ENCODE data around the gene FRAT1. TPM values are rescaled to one million over a fixed set of nuclear protein-coding genes. Genes with fewer than 3 reads are reported as not detected.
A peak's percentile ranks its signal among the peaks of the same experiment; 100 is the strongest.

FRAT1 gene
- total RNA-seq, 2 donors from 2014 or later: 1.5 to 3.7 TPM

DNA sequence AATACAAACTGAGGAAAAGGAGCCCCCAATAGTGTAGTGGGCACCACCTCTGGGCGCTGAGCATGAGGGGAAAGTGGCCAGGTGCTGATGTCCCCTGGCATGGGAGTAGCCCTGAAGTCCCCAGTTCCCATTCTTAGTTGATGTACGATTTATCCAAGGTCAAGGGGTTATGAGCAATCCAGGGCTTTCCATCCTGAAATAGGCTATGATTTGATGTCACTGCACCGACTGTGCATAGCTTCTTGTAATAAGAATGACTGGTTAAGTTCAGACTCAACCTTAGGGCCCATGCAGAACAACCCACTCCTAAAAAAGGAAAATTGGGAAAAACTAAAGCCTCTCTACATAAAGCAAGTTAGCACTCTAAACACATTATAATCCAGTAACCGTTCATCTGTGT, 4.4 kb downstream of the FRAT1 start:
- H3K36me3 Mint-ChIP-seq (ENCODE audit: low read depth): no peaks in the 10 kb centered on the region
- no peaks in the 10 kb centered on the region for H3K9me3 Mint-ChIP-seq
- H3K27ac Mint-ChIP-seq: no peak overlapping the region
- ATAC-seq (replicated peaks): no peak
- peaks cover 22% of the 10 kb centered on the region for H3K4me1 Mint-ChIP-seq
- no peak overlapping the region for H3K4me3 Mint-ChIP-seq
- no peaks in the 10 kb centered on the region for H3K27me3 Mint-ChIP-seq

DNA sequence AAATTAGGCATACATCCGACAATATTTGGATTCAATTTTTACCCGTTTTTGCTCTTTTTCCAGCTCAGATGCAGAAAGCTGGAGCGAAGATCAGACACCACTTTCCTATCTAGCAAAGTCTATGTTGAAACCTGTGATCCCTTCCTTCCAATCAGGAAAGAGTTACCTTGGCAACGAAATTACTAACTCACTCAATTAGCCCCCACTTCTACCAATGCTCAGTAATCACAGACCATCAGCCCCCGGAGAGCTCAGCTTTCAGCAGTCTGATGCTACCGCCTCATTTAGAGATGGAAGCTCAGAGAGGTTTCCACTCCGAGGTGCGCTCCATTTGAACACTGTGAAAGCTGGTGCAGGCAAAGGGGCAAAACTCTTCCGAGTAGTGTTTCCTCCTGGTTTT, 6.7 kb downstream of the FRAT1 start:
- peaks cover 20% of the 10 kb centered on the region for H3K4me1 Mint-ChIP-seq
- no peak for ATAC-seq (replicated peaks)
- no peaks in the 10 kb centered on the region for H3K9me3 Mint-ChIP-seq
- H3K4me3 Mint-ChIP-seq: no peak overlapping the region
- H3K36me3 Mint-ChIP-seq (ENCODE audit: low read depth): no peaks in the 10 kb centered on the region
- H3K27ac Mint-ChIP-seq: no peak overlapping the region
- H3K27me3 Mint-ChIP-seq: no peaks in the 10 kb centered on the region

DNA sequence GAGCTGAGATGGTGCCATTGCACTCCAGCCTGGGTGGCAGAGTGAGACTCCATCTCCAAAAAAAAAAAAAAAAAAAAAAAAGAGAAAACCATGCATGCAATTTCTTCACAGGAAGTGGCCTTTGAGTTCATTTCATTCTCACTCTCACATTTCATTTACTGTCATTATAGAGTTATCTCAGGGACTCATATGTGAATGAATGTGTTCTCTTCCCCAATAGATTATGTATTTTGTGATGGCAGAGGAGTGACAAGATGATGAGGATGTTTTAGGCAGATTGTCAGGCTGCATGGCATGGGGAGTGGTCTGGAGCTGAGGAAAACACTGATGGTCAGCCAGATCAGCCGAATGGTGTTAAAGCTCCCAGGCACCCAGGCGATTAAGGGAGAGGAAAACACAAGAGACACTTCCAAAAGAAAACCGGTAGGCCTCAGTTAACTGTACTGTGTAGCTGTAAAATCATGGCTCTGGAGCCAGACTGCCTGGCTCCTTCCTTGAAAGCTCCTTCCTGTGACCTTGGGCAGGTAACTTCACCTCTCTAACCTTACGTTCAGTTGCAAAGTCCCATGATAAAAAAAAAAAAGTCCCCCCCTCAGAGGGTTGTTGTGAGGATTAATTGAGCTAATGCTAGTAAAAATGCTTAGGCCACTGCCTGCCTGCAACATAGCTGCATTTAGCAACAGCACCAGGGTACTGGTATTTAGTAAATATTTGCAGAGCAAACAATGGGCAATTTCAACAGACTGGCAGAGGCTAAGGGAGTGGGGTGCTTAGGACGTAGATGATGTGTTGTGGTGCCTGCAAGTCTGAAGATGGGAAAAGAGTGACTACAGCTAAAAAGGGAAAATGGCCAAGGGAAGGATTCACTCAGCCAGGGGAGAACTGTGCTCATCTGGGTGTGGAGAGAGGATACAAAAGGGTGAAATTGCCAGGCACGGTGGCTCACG, 8.6 kb downstream of the FRAT1 start:
- Mint-ChIP-seq H3K27ac (peak overlapping the region; percentile 70), H3K9me3 (no peaks in the 10 kb centered on the region), H3K36me3 (ENCODE audit: low read depth) (peaks cover 6% of the 10 kb centered on the region), H3K27me3 (no peaks in the 10 kb centered on the region), H3K4me3 (peak overlapping the region; percentile 12), H3K4me1 (peaks cover 31% of the 10 kb centered on the region)
- ATAC-seq (replicated peaks): peak; percentile 66

DNA sequence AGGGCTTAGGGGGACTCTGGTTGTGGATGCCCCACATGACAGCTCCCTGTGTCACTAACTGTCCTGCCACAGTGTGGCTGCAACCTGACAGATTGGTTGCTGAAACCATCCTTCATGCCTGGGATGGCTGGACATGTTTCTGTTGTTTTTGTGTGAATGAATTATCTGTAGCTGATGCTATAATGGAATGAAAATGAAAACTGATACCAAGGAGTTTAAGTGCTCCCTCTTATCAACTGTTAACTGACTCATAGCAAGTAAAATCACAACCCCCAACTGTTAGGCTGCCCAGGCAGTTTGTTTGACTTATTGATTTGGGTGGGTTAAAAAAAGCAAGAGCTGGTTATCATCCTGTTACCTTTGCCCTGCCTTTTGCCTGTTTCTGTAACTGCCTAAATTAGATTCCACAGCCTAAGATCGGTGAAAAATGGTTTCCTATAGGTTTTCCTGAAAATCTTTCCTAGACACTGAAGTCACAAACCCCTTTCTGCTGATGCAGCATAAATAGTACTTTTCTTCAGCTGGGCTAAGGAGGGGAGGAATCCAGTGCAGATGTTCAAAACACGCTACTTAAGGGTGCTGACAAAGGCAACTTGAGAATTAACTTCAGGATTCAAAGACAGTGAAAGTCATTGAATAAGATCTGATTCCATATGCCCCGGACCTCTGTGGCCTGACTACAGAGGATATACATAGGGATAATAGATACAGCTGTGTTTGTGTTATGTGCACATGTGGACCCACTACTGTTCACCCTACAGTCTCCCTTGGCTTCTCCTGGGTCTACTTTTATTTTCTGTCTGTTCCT, 9.8 kb downstream of the FRAT1 start:
- Mint-ChIP-seq H3K36me3 (ENCODE audit: low read depth) (peaks cover 16% of the 10 kb centered on the region), H3K27ac (peak overlapping the region; percentile 16), H3K4me1 (peaks cover 41% of the 10 kb centered on the region), H3K27me3 (no peaks in the 10 kb centered on the region), H3K9me3 (no peaks in the 10 kb centered on the region), H3K4me3 (no peak overlapping the region)
- peak; percentile 76 for ATAC-seq (replicated peaks)

DNA sequence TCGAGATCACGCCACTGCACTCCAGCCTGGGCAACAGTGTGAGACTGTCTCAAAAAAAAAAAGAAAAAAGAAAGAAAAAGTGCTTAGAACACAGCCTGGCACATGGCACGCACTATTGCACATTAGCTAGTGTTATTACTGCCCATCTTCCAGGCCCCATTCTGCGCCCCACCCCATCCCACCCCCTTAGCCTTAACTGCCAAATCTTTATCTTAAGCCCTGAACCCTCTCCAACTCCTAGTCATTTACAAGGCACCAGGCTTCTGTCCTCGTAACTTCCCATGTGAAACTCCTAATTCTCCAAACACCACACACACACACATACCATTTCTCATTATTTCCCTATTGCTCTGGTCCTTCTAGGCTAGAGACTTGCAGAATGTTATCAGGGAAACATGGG, 10.7 kb downstream of the FRAT1 start:
- Mint-ChIP-seq H3K27ac (no peak overlapping the region), H3K27me3 (no peaks in the 10 kb centered on the region), H3K9me3 (no peaks in the 10 kb centered on the region), H3K4me1 (peaks cover 41% of the 10 kb centered on the region), H3K4me3 (no peak overlapping the region), H3K36me3 (ENCODE audit: low read depth) (peaks cover 16% of the 10 kb centered on the region)
- ATAC-seq (replicated peaks): no peak

DNA sequence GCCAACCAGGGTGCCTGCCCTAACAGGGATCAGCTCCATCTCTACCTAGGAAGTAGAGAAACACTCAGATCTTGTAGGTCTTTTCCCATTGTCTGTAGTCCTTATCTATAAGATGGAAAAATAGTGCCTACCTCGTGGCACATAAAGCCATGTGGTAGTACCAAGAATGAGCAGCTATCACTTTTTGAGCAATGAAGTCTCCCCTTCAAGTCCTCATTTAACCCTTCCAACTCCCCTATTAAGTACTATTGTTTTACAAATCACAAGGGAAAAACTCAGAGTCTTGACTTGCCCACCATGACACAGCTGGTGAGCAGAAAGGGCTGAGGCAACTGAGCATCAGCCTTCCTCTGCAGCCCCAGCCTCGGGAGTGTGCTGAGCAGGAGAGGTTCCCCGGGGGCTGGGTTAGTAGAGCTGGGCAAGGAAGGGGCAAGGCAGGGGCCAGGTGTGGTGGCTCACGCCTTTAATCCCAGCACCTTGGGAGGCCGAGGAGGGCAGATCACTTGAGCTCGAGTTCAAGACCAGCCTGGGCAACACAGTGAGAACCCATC, 12.2 kb downstream of the FRAT1 start:
- Mint-ChIP-seq H3K9me3 (no peaks in the 10 kb centered on the region), H3K36me3 (ENCODE audit: low read depth) (peaks cover 16% of the 10 kb centered on the region), H3K4me3 (peak overlapping the region; percentile 99), H3K27me3 (no peaks in the 10 kb centered on the region), H3K4me1 (peaks cover 41% of the 10 kb centered on the region), H3K27ac (peak overlapping the region; percentile 84)
- ATAC-seq (replicated peaks): no peak

DNA sequence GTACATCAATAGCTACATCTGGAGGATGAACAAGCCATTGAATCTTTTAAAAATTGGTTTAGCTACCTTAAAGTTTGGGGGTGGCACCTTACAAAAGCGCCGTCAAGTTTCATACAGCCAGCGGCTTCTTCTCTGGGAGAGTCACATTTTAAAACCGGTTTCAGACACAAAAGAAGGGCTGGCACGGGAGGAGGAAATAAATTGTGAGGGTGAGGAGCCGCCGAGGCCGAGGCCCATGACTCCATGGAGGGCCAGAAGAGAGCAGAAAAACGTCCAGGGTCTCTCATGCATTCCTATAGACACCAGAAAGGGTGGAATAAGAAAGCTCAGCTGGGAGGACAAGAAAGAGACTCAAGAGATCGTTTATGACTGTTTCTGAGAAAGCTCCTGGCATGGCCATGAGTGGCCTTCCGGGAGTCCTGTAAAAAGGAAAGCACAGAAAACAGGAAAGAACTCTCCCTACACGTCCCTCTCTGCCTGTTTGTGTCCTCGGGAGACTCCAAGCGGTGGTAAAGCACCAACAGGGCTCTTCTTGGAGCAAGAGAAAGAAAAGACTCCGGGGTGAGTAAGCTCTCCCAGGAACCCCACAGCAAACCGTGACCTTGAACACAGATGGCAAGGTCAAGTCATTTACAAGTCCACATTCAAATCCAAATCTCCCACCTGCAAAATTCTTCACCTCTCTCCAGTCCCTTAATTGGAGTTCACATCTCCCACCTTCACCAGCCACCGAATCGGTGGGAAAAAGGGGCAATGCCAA, 13.7 kb downstream of the FRAT1 start:
- Mint-ChIP-seq H3K27ac (peak overlapping the region; percentile 94), H3K9me3 (no peaks in the 10 kb centered on the region), H3K4me3 (peak overlapping the region; percentile 99), H3K27me3 (no peaks in the 10 kb centered on the region), H3K36me3 (ENCODE audit: low read depth) (peaks cover 16% of the 10 kb centered on the region), H3K4me1 (peaks cover 34% of the 10 kb centered on the region)
- no peak for ATAC-seq (replicated peaks)

DNA sequence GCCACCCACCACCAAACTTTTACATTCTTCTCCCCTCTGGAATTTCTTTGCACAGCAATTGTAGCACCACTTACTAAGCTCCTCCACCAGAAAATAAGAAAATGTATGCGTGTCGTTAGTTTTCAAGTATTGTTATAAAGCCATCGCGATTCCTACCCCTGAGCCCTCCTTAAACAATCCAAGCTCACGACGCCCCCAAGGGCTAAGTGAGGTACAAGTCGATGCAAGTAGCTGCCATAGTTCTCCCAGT, 14.2 kb downstream of the FRAT1 start:
- H3K4me1 Mint-ChIP-seq: peaks cover 30% of the 10 kb centered on the region
- no peak for ATAC-seq (replicated peaks)

DNA sequence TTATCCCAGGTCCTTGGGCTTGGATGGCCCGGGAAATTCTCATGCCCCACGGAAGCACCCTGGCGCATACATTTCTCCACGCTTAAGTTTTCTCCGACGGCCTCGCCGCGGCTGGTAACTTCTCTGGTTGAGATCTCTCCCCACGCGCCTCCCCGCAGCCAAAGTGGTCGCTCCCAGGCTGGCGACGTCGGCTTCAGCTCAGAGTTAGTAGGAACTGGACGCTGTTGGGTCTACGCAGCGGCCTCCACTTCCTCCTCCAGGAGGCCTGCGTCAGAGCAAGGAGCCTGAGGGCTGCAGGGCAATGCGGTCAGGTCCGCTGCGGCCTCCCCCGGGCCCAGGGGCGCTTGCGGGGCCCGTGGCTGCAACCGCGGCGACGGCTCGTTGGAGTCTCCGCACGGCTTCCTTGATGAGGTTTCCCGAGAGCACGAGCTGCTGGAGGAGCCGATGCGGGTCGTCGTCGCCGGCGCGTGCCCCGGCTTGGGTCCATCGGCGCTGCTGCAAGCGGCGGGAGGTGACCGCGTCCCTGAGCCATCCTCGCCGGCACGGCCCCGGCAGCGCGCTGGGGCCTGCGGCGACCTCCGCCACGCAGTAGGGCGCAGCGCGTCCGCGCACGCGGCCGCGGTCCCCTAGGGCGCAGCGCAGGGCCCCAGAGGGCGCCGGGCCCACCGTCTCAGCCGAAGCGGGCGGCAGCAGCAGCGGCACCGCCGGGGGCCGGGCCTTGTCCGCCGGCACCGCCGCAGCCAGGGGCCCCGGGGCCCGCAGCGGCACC, 14.7 kb downstream of the FRAT1 start:
- peak overlapping the region; percentile 94 for H3K27ac Mint-ChIP-seq
- ATAC-seq (replicated peaks): peak; percentile 53
- H3K9me3 Mint-ChIP-seq: no peaks in the 10 kb centered on the region
- H3K36me3 Mint-ChIP-seq (ENCODE audit: low read depth): peaks cover 16% of the 10 kb centered on the region
- H3K27me3 Mint-ChIP-seq: no peaks in the 10 kb centered on the region
- H3K4me1 Mint-ChIP-seq: peaks cover 28% of the 10 kb centered on the region
- H3K4me3 Mint-ChIP-seq: peak overlapping the region; percentile 99

More for the DNA sequence above, 14.2 kb downstream of the FRAT1 start:
- Mint-ChIP-seq H3K27ac (peak overlapping the region; percentile 94), H3K4me3 (peak overlapping the region; percentile 99), H3K36me3 (ENCODE audit: low read depth) (peaks cover 16% of the 10 kb centered on the region), H3K9me3 (no peaks in the 10 kb centered on the region), H3K27me3 (no peaks in the 10 kb centered on the region)

DNA sequence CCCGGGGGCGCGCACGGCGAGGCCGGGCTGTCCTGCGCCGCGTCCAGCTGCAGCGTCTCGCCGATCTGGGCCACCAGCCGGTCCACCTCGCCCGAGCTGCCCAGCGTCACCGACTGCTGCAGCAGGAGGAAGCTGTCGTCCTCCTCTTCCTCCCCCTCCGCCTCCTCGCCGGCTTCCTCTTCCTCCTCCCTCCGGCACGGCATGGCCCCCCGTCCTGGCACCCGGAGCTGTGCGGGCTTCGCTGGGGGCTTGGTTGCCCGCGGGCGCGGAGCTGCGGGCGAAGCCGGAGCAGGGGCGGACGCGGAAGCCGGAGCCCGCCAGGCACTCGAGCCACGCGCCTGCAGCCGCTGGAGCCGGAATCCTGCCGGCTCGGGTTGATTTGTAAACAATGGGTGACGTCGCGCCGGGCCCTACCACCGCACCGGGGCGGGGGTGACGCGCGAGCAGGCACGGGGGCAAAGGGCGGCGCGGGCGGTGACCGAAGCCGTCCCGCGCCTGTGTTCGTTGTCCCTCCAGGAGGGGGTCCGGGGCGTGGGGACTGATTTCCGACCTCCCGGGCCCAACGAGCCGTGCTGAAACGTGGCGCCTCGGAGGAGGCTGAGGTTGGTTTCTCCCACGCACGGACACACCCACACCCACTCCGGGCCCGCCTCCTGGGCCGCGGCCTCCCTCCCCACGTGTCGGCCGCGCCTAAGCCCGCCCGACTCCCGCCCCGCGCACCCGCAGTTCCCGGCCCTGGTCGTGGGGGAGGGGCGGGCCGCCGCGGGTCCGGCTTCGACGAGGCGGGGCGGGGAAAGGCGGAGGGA, 15.5 kb downstream of the FRAT1 start, which contains the start of gene FRAT2:
FRAT2 (minus strand) TSS at position 360 of the 806 bp plus-strand sequence; CDS start at position 203, 157 bp downstream.
- Mint-ChIP-seq H3K36me3 (ENCODE audit: low read depth) (peaks cover 16% of the 10 kb centered on the region), H3K27ac (peak within 1 kb of the TSS; percentile 94), H3K9me3 (no peaks in the 10 kb centered on the region), H3K4me1 (peaks cover 27% of the 10 kb centered on the region), H3K4me3 (peak within 1 kb of the TSS; percentile 99), H3K27me3 (no peaks in the 10 kb centered on the region)
- ATAC-seq (replicated peaks): peak; percentile 85

DNA sequence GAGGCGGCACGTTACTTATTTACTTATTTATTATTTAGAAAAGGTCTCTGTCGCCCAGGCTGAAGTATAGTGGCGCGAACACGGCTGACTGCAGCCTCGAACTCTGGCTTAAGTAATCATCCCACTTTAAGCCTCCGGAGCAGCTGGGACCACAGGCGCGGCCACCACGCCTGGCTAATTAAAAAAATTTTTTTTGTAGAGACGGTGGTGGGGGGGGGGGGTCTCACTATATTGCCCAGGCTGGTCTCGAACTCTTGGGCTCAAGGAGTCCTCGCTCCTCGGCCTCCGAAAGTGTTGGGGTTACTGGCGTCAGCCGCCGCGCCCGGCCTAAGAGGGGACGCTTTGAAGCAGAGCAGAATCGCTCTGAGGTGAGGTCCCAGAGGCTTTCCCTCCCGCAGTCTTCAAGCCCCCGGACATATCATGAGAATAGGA, 16.1 kb downstream of the FRAT1 start:
- Mint-ChIP-seq H3K4me1 (peaks cover 23% of the 10 kb centered on the region), H3K27me3 (no peaks in the 10 kb centered on the region), H3K9me3 (no peaks in the 10 kb centered on the region), H3K36me3 (ENCODE audit: low read depth) (peaks cover 16% of the 10 kb centered on the region), H3K4me3 (peak overlapping the region; percentile 44), H3K27ac (no peak overlapping the region)
- no peak for ATAC-seq (replicated peaks)

DNA sequence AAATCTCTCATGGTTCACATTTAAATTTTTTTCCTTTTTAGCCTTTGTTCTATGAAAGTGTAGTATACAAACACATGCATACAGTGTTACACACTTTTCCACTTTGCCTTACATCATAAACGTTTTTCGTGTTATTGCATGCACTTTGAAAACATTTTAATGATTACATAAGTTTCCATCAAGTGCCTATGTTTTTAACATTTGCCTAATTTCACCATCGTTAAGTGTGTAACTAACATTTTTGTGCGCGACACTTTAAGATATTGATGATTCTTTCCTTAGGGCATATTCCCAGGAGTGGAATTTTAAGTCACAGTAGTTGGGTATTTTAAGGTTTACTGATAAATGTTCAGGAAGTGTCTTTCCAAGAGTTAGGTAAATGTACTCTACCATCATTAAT, 16.9 kb downstream of the FRAT1 start:
- H3K36me3 Mint-ChIP-seq (ENCODE audit: low read depth): peaks cover 16% of the 10 kb centered on the region
- no peak for ATAC-seq (replicated peaks)
- H3K27me3 Mint-ChIP-seq: no peaks in the 10 kb centered on the region
- H3K9me3 Mint-ChIP-seq: no peaks in the 10 kb centered on the region
- peak overlapping the region; percentile 54 for H3K27ac Mint-ChIP-seq
- H3K4me3 Mint-ChIP-seq: peak overlapping the region; percentile 44
- peaks cover 23% of the 10 kb centered on the region for H3K4me1 Mint-ChIP-seq

DNA sequence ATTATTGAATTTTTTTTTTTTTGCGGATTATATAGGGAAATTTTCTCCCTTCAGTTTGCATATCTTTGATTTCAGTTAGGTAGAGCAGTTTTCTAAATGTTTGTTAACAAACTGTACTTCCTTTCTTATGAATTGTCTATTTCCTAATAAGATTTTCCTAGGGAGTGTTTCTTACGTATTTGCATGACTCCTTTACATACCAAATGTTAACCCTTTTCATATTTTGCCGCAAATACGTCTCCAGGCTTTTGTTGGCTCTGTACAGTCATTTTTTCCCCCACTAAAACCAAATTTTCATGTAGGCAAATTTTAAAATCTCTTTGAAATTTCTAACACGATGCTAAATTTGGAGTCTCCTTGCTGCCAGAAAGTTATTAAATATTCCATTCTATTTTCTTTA, 17.4 kb downstream of the FRAT1 start:
- Mint-ChIP-seq H3K4me3 (peak overlapping the region; percentile 44), H3K9me3 (no peaks in the 10 kb centered on the region), H3K27ac (peak overlapping the region; percentile 54), H3K27me3 (no peaks in the 10 kb centered on the region), H3K4me1 (peaks cover 19% of the 10 kb centered on the region), H3K36me3 (ENCODE audit: low read depth) (peaks cover 16% of the 10 kb centered on the region)
- no peak for ATAC-seq (replicated peaks)
